Kidney (tissue), 14 donors: ENCODE data around the gene IL10RA. TPM values are rescaled to one million over a fixed set of nuclear protein-coding genes. Genes with fewer than 3 reads are reported as not detected.

Experiments used
- DNase-seq, 5 donors: peaks; one replicate each; pipeline ENCODE4 v3.0.0-alpha.2; 2013 to 2020
- FAIRE-seq: peaks from 2 replicates; lab custom pipeline; 2012; peaks lifted over from hg19 to GRCh38; lab: Jason Lieb, UNC
- H3K27ac ChIP-seq, 2 donors: one replicate each; pipeline ENCODE4 v1.7.0; 2013; ENCODE audit warnings: low read depth in 2 of 2, low read length in 2 of 2, inconsistent platforms in 1 of 2
- H3K27me3 ChIP-seq: one replicate; pipeline ENCODE4 v1.7.1; 2013; ENCODE audit warnings: low read length, inconsistent platforms; ENCODE audit not compliant: control insufficient read depth, insufficient read depth
- H3K36me3 ChIP-seq, 3 donors: one replicate each; pipeline versions ENCODE4 v1.7.0 to v1.7.1; 2013; ENCODE audit warnings: low read length in 3 of 3, control low read depth in 1 of 3, inconsistent platforms in 1 of 3; ENCODE audit not compliant: insufficient read depth in 3 of 3, control insufficient read depth in 2 of 3
- H3K4me1 ChIP-seq, 3 donors: one replicate each; pipeline versions ENCODE4 v1.7.0 to v1.7.1; 2013; ENCODE audit warnings: low read length in 3 of 3, inconsistent platforms in 1 of 3, low read depth in 1 of 3; ENCODE audit not compliant: control insufficient read depth in 2 of 3, insufficient read depth in 2 of 3
- H3K4me3 ChIP-seq, 3 donors: one replicate each; pipeline versions ENCODE4 v1.7.0 to v1.8.1; 2013; ENCODE audit warnings: low read length in 3 of 3, control low read depth in 1 of 3, inconsistent platforms in 1 of 3
- H3K9ac ChIP-seq, 3 donors: one replicate each; pipeline versions ENCODE4 v1.7.0 to v1.7.1; 2013; ENCODE audit warnings: low read length in 3 of 3, control low read depth in 1 of 3, inconsistent platforms in 1 of 3
- H3K9me3 ChIP-seq, 3 donors: one replicate each; pipeline versions ENCODE4 v1.7.0 to v1.7.1; 2013; ENCODE audit warnings: low read length in 3 of 3, control low read depth in 1 of 3, inconsistent platforms in 1 of 3; ENCODE audit not compliant: control insufficient read depth in 2 of 3, insufficient read depth in 1 of 3
- intact Hi-C: fragments of 100-400 bp; cut with DNase I; formaldehyde crosslinking; loops from one replicate; pipeline ENCODE4 v1.11.1; 2022
- polyA plus RNA-seq: library from polyadenylated mRNA; stranded (reverse); fragments of 350-450 nt; fragmentation: Illumina TruSeq; extraction: RNeasy Lipid Tissue Mini Kit (QIAGEN cat#74804); gene quantifications from one replicate; pipeline ENCODE4 v1.2.3, GENCODE V29; 2014; ENCODE audit warnings: low read depth, low replicate concordance; ENCODE audit not compliant: insufficient read depth
- total RNA-seq: library from RNA; stranded (reverse); fragmentation: NEBNext Ultra II Directional; extraction: Animal tissue kit (Norgen Biotek cat#: 25700); gene quantifications from one replicate; pipeline ENCODE4 v1.2.1, GENCODE V29; 2021
- TF ChIP-seq, protein P1 (sequence below): IDR thresholded peaks from 3 replicates; pipeline ENCODE4 v1.5.1; 2012; ENCODE audit warnings: mild to moderate bottlenecking, moderate library complexity, borderline replicate concordance; ENCODE audit not compliant: insufficient read depth; ENCODE audit errors: extremely low read depth
- donor health status: control.
- donor health status: control.
- donor health status: control.
- donor health status: control.
- donor health status: control.
- donor health status: DM: yes; HTN: yes; CAD: no.
- donor health status: Normal renal cell carcinoma (clear cell type).

The IL10RA gene
- total and polyA plus RNA-seq, 2 donors from 2014 or later = 1.8 to 37.2 TPM

DNA sequence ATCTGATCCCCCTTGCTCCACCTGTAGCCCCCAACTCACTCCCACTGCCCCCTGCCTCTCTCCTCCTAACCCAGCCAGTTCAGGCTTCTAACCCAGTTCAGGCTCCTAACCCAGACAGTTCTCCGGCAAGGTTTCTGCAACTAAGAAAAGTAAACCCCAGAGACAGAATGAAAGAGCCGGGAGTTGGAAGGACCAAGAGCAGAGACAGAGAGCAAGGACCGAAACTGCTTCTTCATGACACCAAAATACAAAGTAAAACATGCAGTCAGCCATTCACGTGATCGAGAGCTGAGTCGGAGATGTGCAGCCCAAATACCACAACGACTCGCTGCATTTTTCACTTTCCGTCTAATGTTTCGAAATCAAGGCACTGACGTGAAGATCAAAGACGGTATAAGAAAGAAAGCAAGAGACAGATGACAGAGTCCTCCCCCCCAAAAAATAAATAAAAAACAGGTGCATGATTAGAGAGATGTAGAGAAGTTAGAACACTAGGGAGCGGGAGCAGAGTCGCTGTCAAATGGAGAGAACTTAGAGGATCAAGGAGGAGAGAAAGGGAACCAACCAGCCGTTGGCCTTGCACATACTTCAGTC lies 884 bp downstream of the IL10RA start:
- Histone ChIP-seq H3K36me3 (no peaks in the 10 kb centered on the region), H3K9me3 (no peaks in the 10 kb centered on the region), H3K27me3 (peaks cover 10% of the 10 kb centered on the region), H3K4me1 (peaks cover 0 to 8% (median 0%) of the 10 kb centered on the region in 3 donors), H3K4me3 (peak overlapping the region in 2 of 3 donors; percentile 59 to 65), H3K9ac (no peak overlapping the region), H3K27ac (peak overlapping the region in 1 of 2 donors; percentile 72)
- TF ChIP-seq, protein P1, sequence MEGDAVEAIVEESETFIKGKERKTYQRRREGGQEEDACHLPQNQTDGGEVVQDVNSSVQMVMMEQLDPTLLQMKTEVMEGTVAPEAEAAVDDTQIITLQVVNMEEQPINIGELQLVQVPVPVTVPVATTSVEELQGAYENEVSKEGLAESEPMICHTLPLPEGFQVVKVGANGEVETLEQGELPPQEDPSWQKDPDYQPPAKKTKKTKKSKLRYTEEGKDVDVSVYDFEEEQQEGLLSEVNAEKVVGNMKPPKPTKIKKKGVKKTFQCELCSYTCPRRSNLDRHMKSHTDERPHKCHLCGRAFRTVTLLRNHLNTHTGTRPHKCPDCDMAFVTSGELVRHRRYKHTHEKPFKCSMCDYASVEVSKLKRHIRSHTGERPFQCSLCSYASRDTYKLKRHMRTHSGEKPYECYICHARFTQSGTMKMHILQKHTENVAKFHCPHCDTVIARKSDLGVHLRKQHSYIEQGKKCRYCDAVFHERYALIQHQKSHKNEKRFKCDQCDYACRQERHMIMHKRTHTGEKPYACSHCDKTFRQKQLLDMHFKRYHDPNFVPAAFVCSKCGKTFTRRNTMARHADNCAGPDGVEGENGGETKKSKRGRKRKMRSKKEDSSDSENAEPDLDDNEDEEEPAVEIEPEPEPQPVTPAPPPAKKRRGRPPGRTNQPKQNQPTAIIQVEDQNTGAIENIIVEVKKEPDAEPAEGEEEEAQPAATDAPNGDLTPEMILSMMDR = no peak
- intact Hi-C loops = no loop called here
- no peak for FAIRE-seq
- no peak for DNase-seq

GRCh38 chr11:117989351-117990102 lies 3.3 kb downstream of the IL10RA start:
- intact Hi-C loops = no loop called here
- no peak overlapping the region for H3K27ac ChIP-seq
- H3K27me3 ChIP-seq = peaks cover 10% of the 10 kb centered on the region
- H3K4me3 ChIP-seq = no peak overlapping the region
- H3K9ac ChIP-seq = no peak overlapping the region
- TF ChIP-seq, protein P1 = no peak
- no peaks in the 10 kb centered on the region for H3K9me3 ChIP-seq
- H3K4me1 ChIP-seq = peaks cover 0 to 16% (median 1%) of the 10 kb centered on the region in 3 donors
- H3K36me3 ChIP-seq = no peaks in the 10 kb centered on the region
- DNase-seq = no peak
- FAIRE-seq = no peak

DNA sequence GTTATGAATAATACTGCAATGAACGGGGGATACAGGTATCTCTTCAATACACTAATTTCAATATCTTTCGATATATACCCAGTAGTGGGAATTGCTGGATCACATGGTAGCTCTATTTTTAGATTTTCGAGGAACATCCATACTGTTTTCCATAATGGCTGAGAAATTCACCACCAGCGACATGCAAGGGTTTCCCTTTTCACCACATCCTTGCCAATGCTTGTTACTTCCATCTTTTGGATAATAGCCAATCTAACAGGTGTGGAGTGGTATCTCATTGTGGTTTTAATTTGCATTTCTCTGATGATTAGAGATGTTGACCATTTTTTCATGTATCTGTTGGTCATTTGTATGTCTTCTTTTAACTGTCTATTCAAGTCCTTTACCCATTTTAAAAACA lies 5.9 kb downstream of the IL10RA start:
- Histone ChIP-seq H3K36me3 (no peaks in the 10 kb centered on the region), H3K9ac (no peak overlapping the region), H3K4me3 (no peak overlapping the region), H3K4me1 (peaks cover 0 to 9% (median 4%) of the 10 kb centered on the region in 3 donors), H3K9me3 (no peaks in the 10 kb centered on the region), H3K27ac (no peak overlapping the region), H3K27me3 (peaks cover 8% of the 10 kb centered on the region)
- FAIRE-seq (no peak), DNase-seq (no peak)
- intact Hi-C loops = no loop called here
- TF ChIP-seq, protein P1 = no peak
